WTC11 (cell line): Measurements from ENCODE around the gene KEAP1. TPM values are rescaled to one million over a fixed set of nuclear protein-coding genes. Genes with fewer than 3 reads are reported as not detected.

Source experiments
- ATAC-seq: fragments of 200-7000 bp; cut with Tn5 transposase; 2 replicates; pipeline ENCODE4 v1.10.0; 2021; ENCODE audit warnings: mild to moderate bottlenecking, moderate library complexity
- CTCF ChIA-PET: fragments of 300-600 bp; sonication (Branson Sonifier 250); formaldehyde crosslinking; loops from one replicate; lab custom pipeline; 2021; ENCODE audit warnings: antibody characterized with exemption; lab: Charles Lee
- POLR2A ChIA-PET: fragments of 350-600 bp; sonication (Branson Sonifier 250); formaldehyde crosslinking; loops from one replicate; lab custom pipeline; 2021; ENCODE audit warnings: antibody characterized with exemption; lab: Charles Lee
- DNase-seq: peaks from one replicate; pipeline ENCODE4 v3.0.0; 2021; ENCODE audit warnings: low spot score
- H3K27ac Mint-ChIP-seq: 2 replicates; pipeline ENCODE4 v1.8.0; 2021; ENCODE audit warnings: mixed read lengths
- H3K27me3 Mint-ChIP-seq: 2 replicates; pipeline ENCODE4 v1.8.0; 2021; ENCODE audit warnings: low read depth, mild to moderate bottlenecking, moderate library complexity, mixed read lengths
- H3K36me3 Mint-ChIP-seq: 2 replicates; pipeline ENCODE4 v1.8.0; 2021; ENCODE audit warnings: mixed read lengths
- H3K4me1 Mint-ChIP-seq: 2 replicates; pipeline ENCODE4 v1.8.0; 2022; ENCODE audit warnings: mixed read lengths
- H3K4me3 Mint-ChIP-seq: 2 replicates; pipeline ENCODE4 v1.8.0; 2021; ENCODE audit warnings: mild to moderate bottlenecking, moderate library complexity, mixed read lengths
- H3K9me3 Mint-ChIP-seq: 2 replicates; pipeline ENCODE4 v1.8.0; 2021; ENCODE audit warnings: mixed read lengths
- ATF1 ChIP-seq: sonication (generic); formaldehyde crosslinking; IDR thresholded peaks from 2 replicates; pipeline ENCODE4 v1.8.1; 2023; ENCODE audit warnings: mild to moderate bottlenecking, moderate library complexity, missing genetic modification reagents
- ELF4 ChIP-seq: sonication (generic); formaldehyde crosslinking; IDR thresholded peaks from 2 replicates; pipeline ENCODE4 v1.8.1; 2022; ENCODE audit warnings: low read depth, mild to moderate bottlenecking, moderate library complexity, missing genetic modification reagents
- FOXP1 ChIP-seq: sonication (generic); formaldehyde crosslinking; IDR thresholded peaks from 2 replicates; pipeline ENCODE4 v1.8.0; 2022; ENCODE audit warnings: missing genetic modification reagents, mild to moderate bottlenecking, moderate library complexity, borderline replicate concordance
- KAT7 ChIP-seq: sonication (generic); formaldehyde crosslinking; IDR thresholded peaks from 2 replicates; pipeline ENCODE4 v1.8.1; 2023; ENCODE audit warnings: missing genetic modification reagents, mild to moderate bottlenecking, borderline replicate concordance
- NFATC4 ChIP-seq: fragments of 250-450 bp; sonication (Bioruptor Pico); IDR thresholded peaks from 2 replicates; pipeline ENCODE4 v1.9.0; 2021; ENCODE audit warnings: mild to moderate bottlenecking
- NFYB ChIP-seq: sonication (generic); formaldehyde crosslinking; conservative IDR thresholded peaks from 2 replicates; pipeline ENCODE4 v1.8.0; 2022; ENCODE audit warnings: low read depth, missing genetic modification reagents
- NR3C1 ChIP-seq: sonication (generic); formaldehyde crosslinking; conservative IDR thresholded peaks from 2 replicates; pipeline ENCODE4 v1.8.1; 2023; ENCODE audit warnings: low read depth, mild to moderate bottlenecking, missing genetic modification reagents
- SOX15 ChIP-seq: fragments of 250-450 bp; sonication (Bioruptor Pico); IDR thresholded peaks from 2 replicates; pipeline ENCODE4 v1.9.0; 2021; ENCODE audit warnings: mild to moderate bottlenecking
- TCF7 ChIP-seq: sonication (generic); formaldehyde crosslinking; IDR thresholded peaks from 2 replicates; pipeline ENCODE4 v1.8.0; 2022; ENCODE audit warnings: mild to moderate bottlenecking, low read depth, missing genetic modification reagents, moderate library complexity
- TEAD4 ChIP-seq: sonication (generic); formaldehyde crosslinking; IDR thresholded peaks from 2 replicates; pipeline ENCODE4 v1.8.0; 2022; ENCODE audit warnings: mild to moderate bottlenecking, missing genetic modification reagents
- ZBTB21 ChIP-seq: sonication (generic); formaldehyde crosslinking; IDR thresholded peaks from 2 replicates; pipeline ENCODE4 v1.8.1; 2023; ENCODE audit warnings: mild to moderate bottlenecking, missing genetic modification reagents, borderline replicate concordance
- ZNF138 ChIP-seq: sonication (generic); formaldehyde crosslinking; conservative IDR thresholded peaks from 2 replicates; pipeline ENCODE4 v1.8.1; 2022; ENCODE audit warnings: mild to moderate bottlenecking, moderate library complexity, missing genetic modification reagents
- ZNF219 ChIP-seq: sonication (generic); formaldehyde crosslinking; IDR thresholded peaks from 2 replicates; pipeline ENCODE4 v1.8.0; 2023; ENCODE audit warnings: missing genetic modification reagents, mild to moderate bottlenecking, borderline replicate concordance
- ZNF232 ChIP-seq: sonication (generic); formaldehyde crosslinking; IDR thresholded peaks from 2 replicates; pipeline ENCODE4 v1.8.0; 2022; ENCODE audit warnings: mild to moderate bottlenecking, missing genetic modification reagents
- ZNF263 ChIP-seq: sonication (generic); formaldehyde crosslinking; IDR thresholded peaks from 2 replicates; pipeline ENCODE4 v1.8.1; 2022; ENCODE audit warnings: low read depth, mild to moderate bottlenecking, moderate library complexity, missing genetic modification reagents
- ZNF317 ChIP-seq: sonication (generic); formaldehyde crosslinking; IDR thresholded peaks from 2 replicates; pipeline ENCODE4 v1.8.1; 2023; ENCODE audit warnings: low read depth, mild to moderate bottlenecking, moderate library complexity, missing genetic modification reagents, borderline replicate concordance
- ZNF416 ChIP-seq: fragments of 250-450 bp; sonication (Bioruptor Pico); IDR thresholded peaks from 2 replicates; pipeline ENCODE4 v1.9.0; 2021; ENCODE audit warnings: mild to moderate bottlenecking, inconsistent platforms
- ZNF423 ChIP-seq: fragments of 250-450 bp; sonication (Bioruptor Pico); IDR thresholded peaks from 2 replicates; pipeline ENCODE4 v2.1.2; 2022; ENCODE audit warnings: mild to moderate bottlenecking, moderate library complexity
- total RNA-seq: library from RNA; stranded (reverse); gene quantifications from 3 replicates; pipeline ENCODE4 v1.2.3, GENCODE V29; 2021
- TF ChIP-seq, protein P1 (sequence below): sonication (generic); formaldehyde crosslinking; IDR thresholded peaks from 2 replicates; pipeline ENCODE4 v1.8.0; 2022; ENCODE audit warnings: mild to moderate bottlenecking, missing genetic modification reagents
- TF ChIP-seq, protein P2 (sequence below): sonication (generic); formaldehyde crosslinking; IDR thresholded peaks from 2 replicates; pipeline ENCODE4 v1.8.1; 2023; ENCODE audit warnings: mild to moderate bottlenecking, missing genetic modification reagents
- TF ChIP-seq, protein P3 (sequence below): fragments of 250-450 bp; sonication (Bioruptor Pico); IDR thresholded peaks from 2 replicates; pipeline ENCODE4 v1.9.0; 2021; ENCODE audit warnings: mild to moderate bottlenecking, borderline replicate concordance
- TF ChIP-seq, protein P4 (sequence below): fragments of 250-450 bp; sonication (Bioruptor Pico); IDR thresholded peaks from 2 replicates; pipeline ENCODE4 v1.9.0; 2021; ENCODE audit warnings: mild to moderate bottlenecking

Gene KEAP1
- total RNA-seq, 1 experiment from 2014 or later = 68.7 TPM

DNA sequence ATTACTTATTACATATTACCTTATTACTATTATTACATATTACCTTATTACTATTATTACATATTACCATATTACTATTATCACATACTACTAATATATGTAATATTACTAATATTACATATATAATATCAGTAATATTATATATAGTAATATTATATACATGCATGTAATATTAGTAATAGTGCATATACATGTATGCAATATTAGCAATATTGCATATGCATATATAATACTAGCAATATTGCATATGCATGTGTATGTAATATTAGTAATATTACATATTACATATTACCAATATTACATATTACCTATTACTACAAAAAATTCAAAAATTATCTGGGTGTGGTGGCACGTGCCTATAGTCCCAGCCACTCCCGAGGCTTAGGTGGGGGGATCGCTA is 60.5 kb downstream of the KEAP1 start:
- Mint-ChIP-seq H3K27ac (no peak overlapping the region), H3K36me3 (no peaks in the 10 kb centered on the region), H3K27me3 (no peaks in the 10 kb centered on the region; the same call in 1 of the 2 replicates), H3K4me1 (no peaks in the 10 kb centered on the region), H3K4me3 (no peak overlapping the region), H3K9me3 (no peaks in the 10 kb centered on the region)
- ChIA-PET POLR2A (no interaction called here), CTCF (interaction anchor here (1.1 kb wide), 1 partner anchor 422 kb away, joined by 3 read pairs; no protein-coding TSS in a partner anchor)
- ATAC-seq (no peak), DNase-seq (no peak)
- TF ChIP-seq ZNF317 (no peak), ELF4 (CRISPR knock-in tag) (no peak), ZNF416 (CRISPR knock-in tag) (no peak), TCF7 (CRISPR knock-in tag) (no peak), FOXP1 (CRISPR knock-in tag) (no peak)

DNA sequence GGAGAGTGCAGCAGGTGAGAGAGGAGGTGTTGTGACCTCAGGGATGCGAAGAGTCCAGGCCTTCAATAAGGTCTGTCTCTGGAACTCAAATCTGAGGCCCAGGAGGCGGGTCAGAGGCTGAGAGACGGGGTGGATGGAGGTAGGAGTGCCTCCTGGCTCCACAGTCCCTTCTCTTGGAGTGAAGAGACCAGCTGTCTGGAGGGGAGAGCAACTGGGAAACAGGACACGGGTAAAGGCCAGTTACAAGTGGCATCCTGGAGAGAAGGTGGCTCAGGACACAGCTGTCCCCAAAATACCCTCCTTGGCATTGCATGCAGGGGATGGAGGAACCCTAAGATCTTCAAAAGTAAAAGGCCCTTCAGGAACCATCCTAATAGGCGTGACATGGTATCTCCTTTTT is 63.6 kb downstream of the KEAP1 start:
- ChIA-PET CTCF (interaction anchor here (0.6 kb wide), 2 partner anchors 36 to 126 kb away, joined by 3 to 4 read pairs; partner anchors contain the start of gene KRI1), POLR2A (no interaction called here)
- Mint-ChIP-seq H3K27ac (no peak overlapping the region), H3K36me3 (no peaks in the 10 kb centered on the region), H3K4me1 (no peaks in the 10 kb centered on the region), H3K4me3 (no peak overlapping the region), H3K27me3 (no peaks in the 10 kb centered on the region; the same call in 1 of the 2 replicates), H3K9me3 (no peaks in the 10 kb centered on the region)
- ATAC-seq (no peak), DNase-seq (no peak)
- TF ChIP-seq NFATC4 (CRISPR knock-in tag) = no peak
- no peak for TF ChIP-seq ZNF423 (CRISPR knock-in tag)
- TF ChIP-seq, protein P1, sequence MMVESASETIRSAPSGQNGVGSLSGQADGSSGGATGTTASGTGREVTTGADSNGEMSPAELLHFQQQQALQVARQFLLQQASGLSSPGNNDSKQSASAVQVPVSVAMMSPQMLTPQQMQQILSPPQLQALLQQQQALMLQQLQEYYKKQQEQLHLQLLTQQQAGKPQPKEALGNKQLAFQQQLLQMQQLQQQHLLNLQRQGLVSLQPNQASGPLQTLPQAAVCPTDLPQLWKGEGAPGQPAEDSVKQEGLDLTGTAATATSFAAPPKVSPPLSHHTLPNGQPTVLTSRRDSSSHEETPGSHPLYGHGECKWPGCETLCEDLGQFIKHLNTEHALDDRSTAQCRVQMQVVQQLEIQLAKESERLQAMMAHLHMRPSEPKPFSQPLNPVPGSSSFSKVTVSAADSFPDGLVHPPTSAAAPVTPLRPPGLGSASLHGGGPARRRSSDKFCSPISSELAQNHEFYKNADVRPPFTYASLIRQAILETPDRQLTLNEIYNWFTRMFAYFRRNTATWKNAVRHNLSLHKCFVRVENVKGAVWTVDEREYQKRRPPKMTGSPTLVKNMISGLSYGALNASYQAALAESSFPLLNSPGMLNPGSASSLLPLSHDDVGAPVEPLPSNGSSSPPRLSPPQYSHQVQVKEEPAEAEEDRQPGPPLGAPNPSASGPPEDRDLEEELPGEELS (CRISPR knock-in tag) = no peak
- TF ChIP-seq, protein P2, sequence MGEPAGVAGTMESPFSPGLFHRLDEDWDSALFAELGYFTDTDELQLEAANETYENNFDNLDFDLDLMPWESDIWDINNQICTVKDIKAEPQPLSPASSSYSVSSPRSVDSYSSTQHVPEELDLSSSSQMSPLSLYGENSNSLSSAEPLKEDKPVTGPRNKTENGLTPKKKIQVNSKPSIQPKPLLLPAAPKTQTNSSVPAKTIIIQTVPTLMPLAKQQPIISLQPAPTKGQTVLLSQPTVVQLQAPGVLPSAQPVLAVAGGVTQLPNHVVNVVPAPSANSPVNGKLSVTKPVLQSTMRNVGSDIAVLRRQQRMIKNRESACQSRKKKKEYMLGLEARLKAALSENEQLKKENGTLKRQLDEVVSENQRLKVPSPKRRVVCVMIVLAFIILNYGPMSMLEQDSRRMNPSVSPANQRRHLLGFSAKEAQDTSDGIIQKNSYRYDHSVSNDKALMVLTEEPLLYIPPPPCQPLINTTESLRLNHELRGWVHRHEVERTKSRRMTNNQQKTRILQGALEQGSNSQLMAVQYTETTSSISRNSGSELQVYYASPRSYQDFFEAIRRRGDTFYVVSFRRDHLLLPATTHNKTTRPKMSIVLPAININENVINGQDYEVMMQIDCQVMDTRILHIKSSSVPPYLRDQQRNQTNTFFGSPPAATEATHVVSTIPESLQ (CRISPR knock-in tag) = no peak
- TF ChIP-seq, protein P3, sequence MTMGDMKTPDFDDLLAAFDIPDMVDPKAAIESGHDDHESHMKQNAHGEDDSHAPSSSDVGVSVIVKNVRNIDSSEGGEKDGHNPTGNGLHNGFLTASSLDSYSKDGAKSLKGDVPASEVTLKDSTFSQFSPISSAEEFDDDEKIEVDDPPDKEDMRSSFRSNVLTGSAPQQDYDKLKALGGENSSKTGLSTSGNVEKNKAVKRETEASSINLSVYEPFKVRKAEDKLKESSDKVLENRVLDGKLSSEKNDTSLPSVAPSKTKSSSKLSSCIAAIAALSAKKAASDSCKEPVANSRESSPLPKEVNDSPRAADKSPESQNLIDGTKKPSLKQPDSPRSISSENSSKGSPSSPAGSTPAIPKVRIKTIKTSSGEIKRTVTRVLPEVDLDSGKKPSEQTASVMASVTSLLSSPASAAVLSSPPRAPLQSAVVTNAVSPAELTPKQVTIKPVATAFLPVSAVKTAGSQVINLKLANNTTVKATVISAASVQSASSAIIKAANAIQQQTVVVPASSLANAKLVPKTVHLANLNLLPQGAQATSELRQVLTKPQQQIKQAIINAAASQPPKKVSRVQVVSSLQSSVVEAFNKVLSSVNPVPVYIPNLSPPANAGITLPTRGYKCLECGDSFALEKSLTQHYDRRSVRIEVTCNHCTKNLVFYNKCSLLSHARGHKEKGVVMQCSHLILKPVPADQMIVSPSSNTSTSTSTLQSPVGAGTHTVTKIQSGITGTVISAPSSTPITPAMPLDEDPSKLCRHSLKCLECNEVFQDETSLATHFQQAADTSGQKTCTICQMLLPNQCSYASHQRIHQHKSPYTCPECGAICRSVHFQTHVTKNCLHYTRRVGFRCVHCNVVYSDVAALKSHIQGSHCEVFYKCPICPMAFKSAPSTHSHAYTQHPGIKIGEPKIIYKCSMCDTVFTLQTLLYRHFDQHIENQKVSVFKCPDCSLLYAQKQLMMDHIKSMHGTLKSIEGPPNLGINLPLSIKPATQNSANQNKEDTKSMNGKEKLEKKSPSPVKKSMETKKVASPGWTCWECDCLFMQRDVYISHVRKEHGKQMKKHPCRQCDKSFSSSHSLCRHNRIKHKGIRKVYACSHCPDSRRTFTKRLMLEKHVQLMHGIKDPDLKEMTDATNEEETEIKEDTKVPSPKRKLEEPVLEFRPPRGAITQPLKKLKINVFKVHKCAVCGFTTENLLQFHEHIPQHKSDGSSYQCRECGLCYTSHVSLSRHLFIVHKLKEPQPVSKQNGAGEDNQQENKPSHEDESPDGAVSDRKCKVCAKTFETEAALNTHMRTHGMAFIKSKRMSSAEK (CRISPR knock-in tag) = no peak
- TF ChIP-seq ZBTB21 = no peak
- TF ChIP-seq, protein P4, sequence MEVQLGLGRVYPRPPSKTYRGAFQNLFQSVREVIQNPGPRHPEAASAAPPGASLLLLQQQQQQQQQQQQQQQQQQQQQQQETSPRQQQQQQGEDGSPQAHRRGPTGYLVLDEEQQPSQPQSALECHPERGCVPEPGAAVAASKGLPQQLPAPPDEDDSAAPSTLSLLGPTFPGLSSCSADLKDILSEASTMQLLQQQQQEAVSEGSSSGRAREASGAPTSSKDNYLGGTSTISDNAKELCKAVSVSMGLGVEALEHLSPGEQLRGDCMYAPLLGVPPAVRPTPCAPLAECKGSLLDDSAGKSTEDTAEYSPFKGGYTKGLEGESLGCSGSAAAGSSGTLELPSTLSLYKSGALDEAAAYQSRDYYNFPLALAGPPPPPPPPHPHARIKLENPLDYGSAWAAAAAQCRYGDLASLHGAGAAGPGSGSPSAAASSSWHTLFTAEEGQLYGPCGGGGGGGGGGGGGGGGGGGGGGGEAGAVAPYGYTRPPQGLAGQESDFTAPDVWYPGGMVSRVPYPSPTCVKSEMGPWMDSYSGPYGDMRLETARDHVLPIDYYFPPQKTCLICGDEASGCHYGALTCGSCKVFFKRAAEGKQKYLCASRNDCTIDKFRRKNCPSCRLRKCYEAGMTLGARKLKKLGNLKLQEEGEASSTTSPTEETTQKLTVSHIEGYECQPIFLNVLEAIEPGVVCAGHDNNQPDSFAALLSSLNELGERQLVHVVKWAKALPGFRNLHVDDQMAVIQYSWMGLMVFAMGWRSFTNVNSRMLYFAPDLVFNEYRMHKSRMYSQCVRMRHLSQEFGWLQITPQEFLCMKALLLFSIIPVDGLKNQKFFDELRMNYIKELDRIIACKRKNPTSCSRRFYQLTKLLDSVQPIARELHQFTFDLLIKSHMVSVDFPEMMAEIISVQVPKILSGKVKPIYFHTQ (CRISPR knock-in tag) = no peak
- TF ChIP-seq NR3C1 (CRISPR knock-in tag) = no peak
- no peak for TF ChIP-seq NFYB (CRISPR knock-in tag)
- no peak for TF ChIP-seq ZNF232 (CRISPR knock-in tag)
- no peak for TF ChIP-seq KAT7
- TF ChIP-seq ZNF219 (CRISPR knock-in tag) = no peak
- no peak for TF ChIP-seq SOX15 (CRISPR knock-in tag)
- no peak for TF ChIP-seq ATF1 (CRISPR knock-in tag)
- TF ChIP-seq ZNF263 (CRISPR knock-in tag) = no peak
- no peak for TF ChIP-seq TEAD4 (CRISPR knock-in tag)
- no peak for TF ChIP-seq ZNF138
